HG02885 (cell line): ENCODE results near the gene MRPL41.
"Not testable (repeated sequence)": the region's sequence is repeated elsewhere in the genome, so short reads cannot be mapped to it uniquely, and the experiment has no call there.

Experiments used
- ATAC-seq: cut with Tn5 transposase; IDR thresholded peaks from one replicate; pipeline ENCODE4 v1.9.1; 2021; ENCODE audit warnings: mild to moderate bottlenecking; ENCODE audit not compliant: unreplicated experiment, poor library complexity

Gene MRPL41

DNA sequence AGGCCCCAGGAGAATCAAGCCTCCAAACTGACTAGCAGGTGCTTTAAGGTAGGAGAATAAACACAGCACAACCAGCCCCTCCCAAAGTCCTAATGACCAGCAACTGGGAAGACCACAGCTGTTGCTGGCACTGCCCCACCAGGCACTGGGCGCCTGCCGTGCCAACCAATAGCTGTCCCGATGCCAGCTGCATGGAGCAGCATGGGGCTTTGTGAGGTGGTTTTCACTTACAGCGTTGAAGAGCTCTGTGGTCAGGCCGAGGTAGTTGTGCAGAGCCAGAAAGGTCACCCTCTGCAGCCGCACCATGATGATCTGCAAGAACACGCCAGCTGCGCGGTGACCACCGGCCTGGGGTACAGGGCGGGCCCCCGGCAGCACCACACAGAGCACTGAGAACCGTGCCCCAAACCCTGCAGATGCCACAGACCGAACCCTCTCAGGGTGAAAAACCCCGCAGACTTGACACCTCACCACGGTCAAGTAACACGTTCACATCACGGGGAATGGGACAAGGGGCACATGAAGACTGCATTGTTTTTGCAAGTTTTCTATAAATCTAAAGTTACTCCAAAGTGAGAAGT, 30.2 kb upstream of the MRPL41 start:
- no peak for ATAC-seq

DNA sequence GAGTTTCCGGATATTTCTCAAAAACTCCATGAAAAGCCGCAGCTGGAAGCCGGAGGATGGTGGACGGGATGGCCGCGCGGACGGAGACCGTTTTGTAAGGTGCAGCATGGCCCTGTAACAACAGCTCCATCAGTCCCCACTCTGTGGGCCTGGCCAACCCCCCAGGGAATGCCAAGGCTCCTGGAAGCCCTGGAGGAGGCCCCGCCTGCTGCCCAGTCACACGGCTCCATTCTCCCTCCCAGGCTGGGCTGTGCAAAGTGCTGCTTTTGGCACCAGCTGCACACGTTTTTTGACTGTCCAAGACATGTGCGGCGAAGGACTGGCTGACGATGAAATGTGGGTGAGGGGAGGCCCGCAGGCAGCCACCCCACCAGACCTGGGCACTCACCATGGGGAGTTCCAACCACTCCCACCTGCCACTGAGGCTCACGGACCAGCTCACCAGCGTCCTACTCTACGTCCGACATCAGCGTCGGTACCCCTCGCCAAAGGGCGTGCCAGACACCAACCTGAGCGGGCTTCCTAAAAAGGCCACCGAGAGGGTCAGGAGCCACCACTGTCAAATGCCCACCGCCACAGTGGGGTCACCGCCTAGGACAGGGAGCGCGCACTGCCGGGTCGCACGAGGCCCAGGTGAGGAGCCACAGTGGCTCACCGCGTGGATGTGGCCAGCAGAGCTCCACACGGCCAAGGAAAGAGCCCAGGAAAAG, 28.8 kb upstream of the MRPL41 start:
- ATAC-seq = no peak

DNA sequence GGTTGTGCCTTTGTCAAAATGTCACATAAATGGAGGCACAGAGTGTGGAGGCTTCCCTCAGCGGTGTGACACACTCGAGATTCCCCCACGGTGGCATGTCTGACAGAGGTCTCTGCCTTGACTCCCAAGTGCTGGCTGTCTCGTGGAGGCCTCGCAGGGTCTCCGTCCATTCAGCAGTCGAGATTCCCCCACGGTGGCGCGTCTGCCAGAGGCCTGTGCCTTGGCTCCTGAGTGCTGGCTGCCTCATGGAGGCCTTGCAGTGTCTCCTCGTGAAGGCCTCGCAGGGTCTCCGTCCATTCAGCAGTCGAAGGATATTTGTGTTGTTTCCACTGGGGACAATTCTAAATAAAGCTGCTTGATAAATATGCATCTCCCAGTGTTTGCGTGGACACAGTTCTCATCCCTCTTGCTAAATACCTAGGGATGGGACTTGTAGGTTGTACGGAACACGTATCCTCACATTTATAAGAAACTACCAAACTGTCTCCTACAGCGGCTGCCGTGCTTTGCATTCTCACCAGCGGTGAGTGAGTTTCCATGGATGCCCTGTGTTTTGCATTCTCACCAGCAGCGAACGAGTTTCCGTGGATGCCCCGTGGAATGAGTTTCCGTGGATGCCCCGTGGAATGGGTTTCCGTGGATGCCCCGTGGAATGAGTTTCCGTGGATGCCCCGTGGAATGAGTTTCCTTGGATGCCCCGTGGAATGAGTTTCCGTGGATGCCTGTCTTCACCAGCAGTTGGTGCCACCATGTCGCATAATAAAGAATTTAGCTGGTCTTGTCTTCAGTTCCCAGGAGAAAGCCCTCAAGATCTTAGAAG, 27.3 kb upstream of the MRPL41 start:
- ATAC-seq = no peak

DNA sequence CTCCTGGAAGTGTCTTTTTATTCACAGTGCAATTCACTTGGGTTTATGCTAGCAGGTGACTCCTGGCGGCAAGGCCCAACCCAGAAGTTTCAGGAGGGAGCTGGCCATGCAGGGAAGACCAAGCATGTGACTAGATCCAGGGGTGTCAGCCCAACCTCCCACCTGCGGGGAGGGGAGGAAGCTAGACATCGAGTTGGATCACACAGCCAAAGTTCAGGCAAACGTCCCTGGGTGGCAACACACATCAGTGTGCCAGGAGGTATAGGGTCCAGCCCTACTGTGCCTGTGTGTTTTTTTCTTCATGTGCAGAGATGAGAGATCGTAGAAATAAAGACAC, 26.7 kb upstream of the MRPL41 start:
- ATAC-seq = no peak

DNA sequence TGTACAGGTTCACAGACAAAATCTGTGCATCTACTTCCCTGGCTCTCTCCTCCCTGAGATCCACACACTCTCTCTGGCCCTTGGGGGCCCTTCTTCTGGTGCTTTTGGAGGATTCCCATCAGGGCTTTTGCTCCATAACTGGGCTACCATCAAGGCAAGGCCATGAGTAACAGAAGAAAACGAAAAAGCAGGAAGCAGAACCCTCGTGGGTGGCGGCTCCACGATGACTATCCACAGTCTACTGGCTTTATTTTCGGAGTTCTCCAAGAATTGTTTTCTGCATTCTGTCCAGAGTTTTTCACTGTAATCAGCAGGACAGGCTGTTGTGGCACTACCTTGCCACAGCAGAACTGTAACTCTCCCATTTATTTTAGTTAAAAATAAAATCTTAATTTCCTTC, 21.3 kb upstream of the MRPL41 start:
- no peak for ATAC-seq

DNA sequence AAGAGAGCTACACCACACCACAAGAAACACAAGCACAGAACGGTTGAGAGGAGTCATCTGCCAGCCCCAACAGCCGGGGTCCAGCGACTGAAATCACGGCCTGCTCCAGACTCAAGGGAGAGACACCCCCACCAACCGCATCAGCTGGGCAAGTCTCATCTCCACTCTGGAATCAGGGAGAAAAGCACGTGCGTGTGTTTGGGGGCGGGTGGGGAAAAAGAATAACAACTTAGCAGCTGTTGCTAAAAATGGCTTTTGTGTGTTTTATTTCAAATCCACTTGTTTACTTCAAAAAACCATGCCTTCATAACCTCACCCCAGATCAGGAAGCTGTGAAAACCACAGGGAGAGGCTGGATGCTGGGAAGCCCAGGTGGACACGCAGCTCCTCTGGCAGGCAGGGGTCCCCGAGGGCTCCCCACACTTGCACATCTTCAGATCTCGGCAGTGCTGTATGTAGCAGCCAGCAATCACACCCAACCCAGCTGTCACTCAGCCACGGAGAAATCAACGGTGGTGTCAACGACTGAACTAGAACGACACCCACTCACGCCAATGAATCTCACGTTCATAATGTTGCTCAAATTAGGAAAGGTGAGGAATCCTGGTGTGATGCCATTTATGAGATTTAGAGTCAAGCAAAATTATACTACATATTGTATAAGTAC, 20.4 kb upstream of the MRPL41 start:
- no peak for ATAC-seq

DNA sequence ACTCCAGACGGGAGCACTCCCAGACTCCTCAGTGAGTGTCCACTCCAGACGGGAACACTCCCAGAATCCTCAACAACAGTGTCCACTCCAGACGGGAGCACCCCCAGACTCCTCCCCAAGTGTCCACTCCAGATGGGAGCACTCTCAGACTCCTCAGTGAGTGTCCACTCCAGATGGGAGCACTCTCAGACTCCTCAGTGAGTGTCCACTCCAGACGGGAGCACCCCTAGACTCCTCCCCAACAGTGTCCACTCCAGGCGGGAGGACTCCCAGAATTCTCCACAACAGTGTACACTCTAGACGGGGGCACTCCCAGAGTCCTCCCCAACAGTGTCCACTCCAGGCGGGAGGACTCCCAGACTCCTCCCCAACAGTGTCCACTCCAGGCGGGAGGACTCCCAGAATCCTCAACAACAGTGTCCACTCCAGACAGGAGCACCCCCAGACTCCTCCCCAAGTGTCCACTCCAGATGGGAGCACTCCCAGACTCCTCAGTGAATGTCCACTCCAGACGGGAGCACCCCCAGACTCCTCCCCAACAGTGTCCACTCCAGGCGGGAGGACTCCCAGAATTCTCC, 18.7 kb upstream of the MRPL41 start:
- not testable (repeated sequence) for ATAC-seq

DNA sequence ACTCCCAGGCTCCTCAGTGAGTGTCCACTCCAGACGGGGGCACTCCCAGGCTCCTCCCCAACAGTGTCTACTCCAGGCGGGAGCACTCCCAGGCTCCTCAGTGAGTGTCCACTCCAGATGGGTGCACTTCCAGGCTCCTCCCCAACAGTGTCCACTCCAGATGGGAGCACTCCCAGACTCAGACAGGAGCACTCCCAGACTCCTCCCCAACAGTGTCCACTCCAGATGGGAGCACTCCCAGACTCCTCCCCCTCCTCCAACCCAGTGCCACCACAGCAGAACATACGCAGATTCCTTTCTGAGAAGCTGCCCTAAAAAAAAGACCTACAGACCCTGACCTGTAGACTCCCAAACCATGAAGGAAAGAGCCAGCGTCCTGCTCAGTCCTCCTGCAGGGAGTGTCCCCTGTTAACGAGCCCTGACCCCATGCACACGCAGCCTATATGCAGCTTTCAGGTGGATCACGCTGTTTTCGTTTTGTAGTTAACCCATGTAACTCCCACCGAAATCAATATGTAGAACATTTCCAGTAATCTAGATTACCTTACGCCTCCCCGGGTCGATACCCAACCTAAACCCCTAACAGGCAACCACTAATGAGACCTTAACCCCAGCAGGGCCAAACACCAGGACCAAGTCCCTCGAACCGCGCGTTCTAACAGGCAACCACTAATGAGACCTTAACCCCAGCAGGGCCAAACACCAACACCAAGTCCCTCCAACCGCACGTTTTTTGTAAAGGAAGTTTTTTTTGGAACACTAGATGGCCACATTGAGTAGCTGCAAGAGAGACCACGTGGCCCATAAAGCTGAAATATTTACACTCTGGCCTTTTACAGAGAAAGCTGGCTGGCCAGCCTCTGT, 17.2 kb upstream of the MRPL41 start:
- ATAC-seq = no peak

DNA sequence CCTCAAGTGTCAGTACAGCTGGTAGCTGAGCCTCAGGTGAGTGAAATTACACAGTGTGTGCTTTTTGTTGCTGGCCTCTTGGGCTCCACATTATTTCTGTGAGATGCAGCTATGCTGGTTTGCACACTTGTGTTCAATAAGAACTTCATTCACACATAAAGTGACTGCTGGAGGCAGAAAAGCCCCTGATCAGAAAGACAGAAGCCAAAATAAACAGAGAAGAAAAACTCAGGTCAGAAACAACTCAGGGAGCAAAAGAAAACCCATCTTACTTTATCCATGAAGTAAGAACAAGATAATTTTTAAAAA, 16.6 kb upstream of the MRPL41 start:
- no peak for ATAC-seq

DNA sequence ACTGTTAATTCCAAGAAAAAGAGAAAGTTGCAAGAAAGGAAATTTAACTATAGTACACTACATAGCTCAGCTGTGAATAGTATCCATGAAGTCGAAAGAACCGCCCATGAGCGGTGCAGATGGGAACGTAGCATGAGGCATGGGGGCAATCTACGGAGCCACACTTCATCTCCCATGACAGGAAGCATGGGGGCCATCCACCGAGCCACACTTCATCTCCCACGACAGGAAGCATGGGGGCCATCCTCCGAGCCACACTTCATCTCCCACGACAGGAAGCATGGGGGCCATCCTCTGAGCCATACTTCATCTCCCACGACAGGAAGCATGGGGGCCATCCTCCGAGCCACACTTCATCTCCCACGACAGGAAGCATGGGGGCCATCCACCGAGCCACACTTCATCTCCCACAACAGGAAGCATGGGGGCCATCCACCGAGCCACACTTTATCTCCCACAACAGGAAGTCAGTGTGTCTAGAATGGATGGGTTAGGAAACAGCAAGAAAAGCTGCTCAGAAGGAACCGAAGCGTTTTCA, 15.0 kb upstream of the MRPL41 start:
- ATAC-seq = not testable (repeated sequence)

DNA sequence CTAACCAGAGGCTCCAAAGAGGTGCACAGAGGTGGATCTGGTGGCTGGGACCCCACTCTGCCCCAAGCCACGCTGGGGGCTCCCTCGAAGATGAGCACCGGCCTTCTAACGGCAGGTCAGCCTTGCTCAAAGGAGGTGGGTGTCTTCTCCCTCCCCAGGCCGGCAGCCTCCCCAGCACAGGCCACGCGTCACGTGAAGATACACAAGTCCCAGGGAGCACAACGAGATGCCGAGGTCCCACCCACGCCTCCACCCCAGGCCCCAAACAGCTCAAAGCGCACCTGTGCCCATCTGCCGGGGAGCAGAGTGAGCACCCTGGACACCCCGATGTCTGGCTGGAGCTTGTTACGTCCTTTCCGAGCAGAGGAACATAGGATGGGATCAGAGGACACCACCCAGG, 13.6 kb upstream of the MRPL41 start:
- no peak for ATAC-seq

DNA sequence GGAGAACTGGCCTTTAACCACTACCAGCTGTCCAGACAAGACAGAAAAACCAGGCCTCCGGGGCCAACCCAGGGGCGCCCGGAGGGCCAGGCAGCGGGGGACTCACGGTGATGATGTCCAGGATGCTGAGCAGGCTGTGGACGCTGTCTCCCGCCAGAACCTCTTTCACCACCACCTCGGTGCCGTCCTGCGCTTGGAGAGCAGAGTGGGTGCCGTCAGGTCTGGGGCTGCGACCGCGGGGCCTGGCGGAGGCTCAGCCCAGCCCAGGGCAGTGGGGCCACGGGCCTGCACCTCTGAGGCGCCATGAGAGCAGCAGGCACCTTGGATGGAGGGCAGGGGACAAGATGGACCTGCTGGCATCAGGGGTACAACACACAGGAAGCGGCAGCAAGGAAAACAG, 11.1 kb upstream of the MRPL41 start:
- no peak for ATAC-seq

DNA sequence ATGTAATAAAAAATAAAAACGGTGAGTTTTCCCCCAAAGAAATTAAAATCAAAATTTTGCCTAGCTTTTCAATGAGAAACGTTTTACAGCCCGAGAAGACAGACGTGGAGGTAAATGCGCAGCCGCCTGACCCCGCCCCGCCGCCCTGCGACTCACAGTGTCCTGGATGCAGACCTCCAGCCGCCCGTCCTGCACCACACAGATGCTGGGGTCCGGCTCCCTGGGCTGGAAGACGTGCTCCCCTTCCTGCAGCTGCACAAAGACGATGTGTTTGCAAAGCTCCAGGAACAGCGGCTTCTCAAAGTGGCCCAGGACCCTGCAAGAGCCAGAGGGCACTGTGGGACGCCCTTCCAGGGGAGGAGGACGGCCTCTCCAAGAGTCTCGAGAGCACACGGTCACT, 9.2 kb upstream of the MRPL41 start:
- ATAC-seq = no peak

DNA sequence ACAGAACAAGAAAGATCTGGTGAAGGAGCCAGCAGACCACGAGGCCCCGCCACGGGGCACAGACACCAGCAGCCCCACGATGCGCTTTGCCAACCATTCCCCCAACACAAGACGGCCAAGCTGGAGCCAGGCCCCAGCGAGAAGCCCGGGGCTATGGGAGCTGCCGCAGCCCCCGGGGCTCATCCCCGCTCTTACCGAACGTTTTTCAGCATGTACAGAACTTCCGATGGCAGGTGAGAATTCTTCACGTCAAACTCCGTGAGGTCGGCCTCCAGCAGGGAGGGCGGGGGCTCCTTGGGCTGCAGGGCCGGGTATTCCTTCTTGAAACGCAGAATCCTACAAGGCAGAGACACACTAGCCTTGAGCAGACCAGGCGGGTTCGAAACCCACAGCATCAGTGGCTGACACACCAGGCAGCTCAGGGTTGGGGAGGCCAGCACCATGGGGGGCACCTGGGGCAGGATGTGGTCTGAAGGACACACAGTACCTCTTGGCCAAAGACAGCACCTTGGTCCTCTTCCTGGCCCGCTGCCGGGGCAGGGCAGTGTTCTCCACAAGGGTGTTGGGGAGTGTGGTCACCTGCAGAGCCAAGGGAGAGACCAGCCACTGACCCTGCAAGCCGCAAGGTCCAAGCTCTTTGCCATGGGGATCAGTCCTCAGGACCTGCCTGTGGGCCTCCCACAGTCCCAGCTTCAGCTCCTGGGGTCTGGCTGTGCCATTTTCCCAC, 8.3 kb upstream of the MRPL41 start:
- ATAC-seq = no peak

DNA sequence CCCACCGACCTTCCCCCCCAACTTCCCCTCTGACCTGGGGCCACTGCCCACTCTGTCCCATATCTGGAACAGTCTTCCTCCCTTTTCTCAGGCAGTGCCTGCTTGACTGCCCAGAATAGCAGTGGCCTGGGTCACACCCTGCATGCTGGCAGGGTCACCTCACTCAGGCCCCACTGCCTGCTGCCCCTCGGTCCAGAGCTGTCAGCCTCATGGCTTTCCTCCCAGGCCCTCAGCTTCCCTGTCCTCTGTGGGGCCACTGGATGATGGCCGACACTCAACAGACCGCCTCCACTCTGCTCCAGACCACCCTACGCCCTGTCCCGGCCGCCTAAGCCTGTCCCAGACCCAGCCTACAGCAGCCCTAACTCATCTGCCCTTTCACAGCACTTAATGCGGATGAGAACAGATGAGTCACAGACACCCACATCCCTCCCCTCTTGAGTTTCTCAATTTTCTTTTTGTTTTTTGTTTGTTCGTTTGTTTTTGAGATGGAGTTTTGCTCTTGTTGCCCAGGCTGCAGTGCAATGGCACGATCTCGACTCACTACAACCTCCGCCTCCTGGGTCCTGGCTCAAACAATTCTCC, 7.4 kb upstream of the MRPL41 start:
- ATAC-seq = no peak

DNA sequence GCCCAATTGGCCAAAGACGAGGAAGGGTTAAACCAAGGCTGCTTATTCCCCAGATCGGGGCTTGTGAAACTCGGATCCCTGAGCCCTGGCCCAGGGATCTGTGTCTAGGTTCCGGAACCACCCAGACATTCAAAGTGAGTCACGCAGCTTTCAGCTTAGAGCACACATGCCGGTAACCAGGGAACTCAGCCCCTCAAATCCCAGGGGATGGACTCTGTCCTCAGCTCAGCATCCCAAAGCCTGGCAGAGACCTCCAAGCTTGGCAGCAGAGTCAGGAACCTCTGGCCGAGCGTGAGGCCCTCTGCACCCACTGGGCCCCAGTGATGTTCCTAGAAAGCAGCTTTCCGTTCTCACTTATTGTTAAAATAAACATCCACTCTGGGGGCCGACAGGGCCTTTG, 6.6 kb upstream of the MRPL41 start:
- no peak for ATAC-seq

DNA sequence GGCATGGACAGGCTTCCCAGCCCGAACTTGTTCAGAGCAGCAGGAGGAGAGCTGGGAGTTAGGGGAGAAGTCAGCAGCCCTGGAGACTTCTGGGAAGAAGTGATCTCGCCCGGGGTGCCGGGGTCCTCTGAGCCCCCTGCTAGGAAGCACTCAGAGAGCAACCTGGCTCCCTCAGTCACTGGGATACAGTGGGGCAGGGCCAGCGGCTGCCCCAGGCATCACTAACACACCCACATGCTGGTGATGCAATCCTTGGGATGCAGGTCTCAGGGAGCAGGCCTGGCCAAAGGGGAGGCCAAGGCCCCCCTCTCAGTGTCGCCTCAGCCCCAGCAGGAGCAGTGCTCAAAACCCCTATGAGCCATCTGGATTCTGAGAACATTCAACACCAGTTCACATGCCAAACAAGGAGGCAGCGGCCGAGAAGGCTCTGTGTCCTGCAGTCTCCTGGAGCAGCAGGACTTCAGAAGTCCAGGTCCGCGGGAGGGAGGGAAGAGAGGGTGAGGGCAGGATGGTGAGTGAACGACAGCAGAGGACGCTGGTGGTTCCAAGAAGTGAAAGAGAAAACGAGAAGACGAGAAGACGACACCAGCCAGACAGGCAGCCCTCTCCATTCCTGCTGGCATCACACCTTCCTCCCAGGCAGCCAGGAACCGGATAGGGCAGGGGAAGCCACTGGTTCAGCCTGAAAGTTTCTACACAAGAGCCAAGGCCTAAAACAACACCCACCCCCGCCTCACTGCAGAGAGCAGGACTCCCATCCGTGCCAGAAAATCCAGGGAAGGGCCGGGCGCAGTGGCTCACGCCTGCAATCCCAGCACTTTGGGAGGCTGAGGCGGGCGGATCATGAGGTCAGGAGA, 3.8 kb upstream of the MRPL41 start:
- ATAC-seq = no peak

DNA sequence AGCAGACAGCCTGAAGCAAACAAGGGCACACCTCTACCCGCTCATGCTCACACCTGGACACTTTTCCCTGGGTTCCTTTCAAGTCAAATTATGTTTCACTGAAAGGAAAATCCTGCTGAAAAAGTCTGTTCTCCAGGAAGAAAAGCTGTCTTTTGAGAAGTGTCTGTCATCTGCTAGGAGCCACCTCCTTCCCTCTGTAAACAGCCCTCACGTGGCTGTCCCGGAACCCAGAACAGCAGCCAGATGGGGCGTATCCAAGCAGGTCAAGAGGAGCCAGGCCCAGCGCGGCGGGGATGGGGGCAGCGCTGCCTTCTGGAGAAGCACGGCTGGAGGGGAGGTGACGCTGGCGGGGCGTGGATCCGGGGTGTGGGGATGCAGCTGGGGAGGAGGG, 1.5 kb upstream of the MRPL41 start, which contains the start of gene PNPLA7:
TSS of gene PNPLA7 (minus strand) at position 172 of the 391 bp plus-strand sequence. CDS start 205 bp downstream, outside the sequence.
- ATAC-seq = no peak
